IMR-90 (cell line): ENCODE results near the gene MROH7. TPM values are rescaled to one million over a fixed set of nuclear protein-coding genes. Genes with fewer than 3 reads are reported as not detected.

ENCODE experiments used
- ATAC-seq: fragments of 200-7000 bp; cut with Tn5 transposase; 2 replicates; pipeline ENCODE4 v1.9.1; 2020; ENCODE audit warnings: low read depth, mild to moderate bottlenecking, moderate library complexity
- BruUV-seq: library from RNA; stranded (reverse); fragments of 400-500 nt; replicated peaks from 2 replicates; lab custom pipeline; 2021; lab: Mats Ljungman, UMichigan
- CTCF ChIA-PET: fragments of 300-600 bp; formaldehyde crosslinking; extraction: SDS; loops from one replicate; lab custom pipeline; 2021; ENCODE audit warnings: antibody characterized with exemption; lab: Yijun Ruan, JAX
- POLR2A ChIA-PET: fragments of 300-600 bp; sonication (Branson Sonifier 250); formaldehyde crosslinking; loops from one replicate; lab custom pipeline; 2022; ENCODE audit warnings: antibody characterized with exemption; ENCODE audit not compliant: unreplicated experiment; lab: Charles Lee
- DNase-seq: peaks from one replicate; pipeline ENCODE4 v3.0.0; 2013
- H2AFZ ChIP-seq: replicated peaks from 2 replicates; pipeline ENCODE3; 2013; ENCODE audit warnings: low read length, mild to moderate bottlenecking; ENCODE audit not compliant: poor library complexity
- H2AK5ac ChIP-seq: 2 replicates; pipeline ENCODE4 v1.6.1; 2013; ENCODE audit warnings: low read depth, low read length, inconsistent platforms
- H2AK9ac ChIP-seq: replicated peaks from 2 replicates; pipeline ENCODE3; 2013; ENCODE audit warnings: mild to moderate bottlenecking, low read depth, low read length, moderate library complexity; ENCODE audit not compliant: poor library complexity
- H2BK120ac ChIP-seq: 2 replicates; pipeline ENCODE4 v1.6.1; 2013; ENCODE audit warnings: low read depth, low read length, inconsistent platforms
- H2BK15ac ChIP-seq: 3 replicates; pipeline ENCODE4 v1.6.1; 2013; ENCODE audit warnings: low read depth, low read length, inconsistent platforms
- H2BK20ac ChIP-seq: 2 replicates; pipeline ENCODE4 v1.6.1; 2013; ENCODE audit warnings: low read depth, mild to moderate bottlenecking, inconsistent platforms, low read length, moderate library complexity
- H2BK5ac ChIP-seq: 2 replicates; pipeline ENCODE4 v1.6.1; 2013; ENCODE audit warnings: mild to moderate bottlenecking, low read depth, low read length, inconsistent platforms; ENCODE audit not compliant: poor library complexity, severe bottlenecking
- H3K14ac ChIP-seq: replicated peaks from 2 replicates; pipeline ENCODE4 v1.6.1; 2013; ENCODE audit warnings: low read depth, low read length, inconsistent platforms
- H3K18ac ChIP-seq: 2 replicates; pipeline ENCODE4 v1.6.1; 2013; ENCODE audit warnings: low read depth, low read length, control low read depth
- H3K23ac ChIP-seq: 2 replicates; pipeline ENCODE4 v1.6.1; 2013; ENCODE audit warnings: low read depth, low read length, inconsistent platforms
- H3K27ac ChIP-seq: 2 replicates; pipeline ENCODE4 v1.5.1; 2013; ENCODE audit warnings: mild to moderate bottlenecking, control low read depth, low read length; ENCODE audit not compliant: insufficient read depth
- H3K27me3 ChIP-seq: 2 replicates; pipeline ENCODE4 v1.6.1; 2013; ENCODE audit warnings: low read length; ENCODE audit not compliant: control insufficient read depth, insufficient read depth
- H3K36me3 ChIP-seq: 2 replicates; pipeline ENCODE4 v1.6.1; 2013; ENCODE audit warnings: low read length, mixed read lengths; ENCODE audit not compliant: control insufficient read depth, insufficient read depth
- H3K4ac ChIP-seq: 2 replicates; pipeline ENCODE4 v1.6.1; 2013; ENCODE audit warnings: low read depth, low read length, inconsistent platforms
- H3K4me1 ChIP-seq: 2 replicates; pipeline ENCODE4 v1.6.1; 2013; ENCODE audit warnings: low read length, mixed read lengths; ENCODE audit not compliant: control insufficient read depth, insufficient read depth
- H3K4me2 ChIP-seq: 2 replicates; pipeline ENCODE4 v1.6.1; 2013; ENCODE audit warnings: low read depth, mild to moderate bottlenecking, control low read depth, low read length, moderate library complexity
- H3K4me3 ChIP-seq: 2 replicates; pipeline ENCODE4 v1.5.1; 2013; ENCODE audit warnings: low read depth, mild to moderate bottlenecking, control low read depth, low read length, moderate library complexity; ENCODE audit not compliant: insufficient read depth
- H3K56ac ChIP-seq: 2 replicates; pipeline ENCODE4 v1.6.1; 2013; ENCODE audit warnings: low read length, inconsistent platforms; ENCODE audit not compliant: insufficient read depth; ENCODE audit errors: extremely low read depth
- H3K79me1 ChIP-seq, 2 experiments: 2 replicates each; pipeline ENCODE4 v1.6.1; 2013; ENCODE audit warnings: low read length in 2 of 2, inconsistent platforms in 1 of 2, low read depth in 1 of 2
- H3K9ac ChIP-seq: 2 replicates; pipeline ENCODE4 v1.6.1; 2013; ENCODE audit warnings: low read depth, low read length, control low read depth
- H3K9me1 ChIP-seq: 2 replicates; pipeline ENCODE4 v1.6.1; 2013; ENCODE audit warnings: low read length, inconsistent platforms; ENCODE audit not compliant: insufficient read depth
- H3K9me3 ChIP-seq: 2 replicates; pipeline ENCODE4 v1.6.1; 2013; ENCODE audit warnings: low read length; ENCODE audit not compliant: control insufficient read depth, insufficient read depth
- H4K20me1 ChIP-seq: 2 replicates; pipeline ENCODE4 v1.6.1; 2013; ENCODE audit warnings: low read length, inconsistent platforms; ENCODE audit not compliant: insufficient read depth
- H4K5ac ChIP-seq: 2 replicates; pipeline ENCODE4 v1.6.1; 2013; ENCODE audit warnings: mild to moderate bottlenecking, low read depth, low read length, control low read depth
- H4K8ac ChIP-seq, 2 experiments: 2 replicates each; pipeline ENCODE4 v1.6.1; 2013; ENCODE audit warnings: low read depth in 2 of 2, low read length in 2 of 2, control low read depth in 1 of 2, inconsistent platforms in 1 of 2
- H4K91ac ChIP-seq: 2 replicates; pipeline ENCODE4 v1.6.1; 2013; ENCODE audit warnings: low read depth, low read length, inconsistent platforms; ENCODE audit not compliant: insufficient read depth
- CHD1 ChIP-seq: IDR thresholded peaks from 2 replicates; pipeline ENCODE4 v1.6.1; 2012; ENCODE audit warnings: low read depth, low read length, improper control_type of control experiment
- NFE2L2 ChIP-seq: fragments of 150-350 bp; IDR thresholded peaks from 2 replicates; pipeline ENCODE4 v1.6.1; 2016; ENCODE audit warnings: low read depth, mild to moderate bottlenecking, low read length
- WGBS, 2 experiments: methylation state at CpG; one replicate each; pipeline versions ENCODE4 v1.1.5 to v1.1.7; 2013; ENCODE audit warnings: missing lambda C conversion rate in 2 of 2; ENCODE audit not compliant: insufficient read length in 1 of 2; ENCODE audit errors: extremely low coverage in 2 of 2; 5-methylcytosine and 5-hydroxymethylcytosine counted together
- dilution Hi-C: fragments of 300-500 bp; cut with HindIII; formaldehyde crosslinking; loops from one replicate; pipeline ENCODE4 v1.14.3; 2018; ENCODE audit warnings: low sequenced_read_pairs; ENCODE audit not compliant: unreplicated experiment
- in situ Hi-C: fragments of 300-500 bp; cut with MboI; formaldehyde crosslinking; loops from 3 replicates; pipeline ENCODE4 v1.14.3; 2019; ENCODE audit warnings: low sequenced_read_pairs, inconsistent platforms, mixed read lengths
- intact Hi-C: fragments of 100-400 bp; cut with micrococcal nuclease; formaldehyde crosslinking; loops from 2 replicates; pipeline ENCODE4 v1.10.0; 2022
- polyA plus RNA-seq, 3 experiments: library from polyadenylated mRNA; depleted of rRNA; stranded (reverse); fragments of >200 nt; gene quantifications; 2 replicates each; pipeline ENCODE4 v1.2.3, GENCODE V29; 2012; ENCODE audit warnings: low replicate concordance in 1 of 3
- total RNA-seq: library from RNA; depleted of rRNA; stranded (reverse); fragments of >200 nt; gene quantifications from 2 replicates; pipeline ENCODE4 v1.2.3, GENCODE V29; 2012

MROH7 gene
- total and polyA plus RNA-seq, 2 of the 4 experiments (the other 2 are of a cell fraction), result not detected

DNA sequence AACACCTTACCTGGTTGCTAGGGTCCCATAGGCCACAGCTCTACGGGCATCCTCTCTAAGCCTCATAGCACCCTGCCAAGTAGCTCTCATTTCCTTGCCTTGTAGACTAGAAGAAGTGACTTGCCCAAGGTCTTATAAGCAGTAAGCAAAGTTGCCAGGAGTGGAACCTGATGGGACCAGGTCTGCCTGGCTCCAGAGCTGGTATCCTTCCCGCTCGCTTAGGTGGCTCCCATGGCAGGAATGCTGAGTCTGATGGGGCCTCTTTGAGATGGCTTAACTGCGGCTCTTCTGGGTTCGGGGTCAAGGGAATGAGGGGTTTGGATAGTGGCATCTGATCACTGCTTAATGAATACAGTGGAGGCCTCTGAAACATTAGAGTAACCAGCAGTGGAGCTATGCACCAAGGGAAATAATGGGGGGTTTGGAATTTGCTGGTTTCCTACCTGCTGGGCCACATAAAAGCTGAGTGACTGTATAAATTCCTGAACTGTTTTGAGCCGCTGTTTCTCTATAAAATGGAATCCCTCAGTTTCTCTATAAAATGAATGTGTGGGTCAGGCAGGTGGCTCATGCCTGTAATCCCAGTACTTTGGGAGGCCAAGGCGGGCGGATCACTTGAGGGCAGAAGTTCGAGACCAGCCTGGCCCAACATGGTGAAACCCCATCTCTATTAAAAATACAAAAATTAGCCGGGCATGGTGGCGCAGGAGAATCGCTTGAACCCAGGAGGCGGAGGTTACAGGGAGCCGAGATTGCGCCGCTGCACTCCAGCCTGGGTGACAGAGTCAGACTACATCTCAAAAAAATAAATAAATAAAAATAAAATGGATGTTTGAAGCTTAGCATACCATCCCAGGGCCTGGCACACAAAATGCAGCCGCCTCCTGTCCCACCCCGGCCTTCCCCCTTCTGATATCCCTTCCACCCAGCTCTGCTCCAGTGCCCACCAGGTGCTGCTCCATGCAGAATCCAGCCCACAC, 30.7 kb upstream of the MROH7 start (continued):
- TF ChIP-seq CHD1, result no peak

DNA sequence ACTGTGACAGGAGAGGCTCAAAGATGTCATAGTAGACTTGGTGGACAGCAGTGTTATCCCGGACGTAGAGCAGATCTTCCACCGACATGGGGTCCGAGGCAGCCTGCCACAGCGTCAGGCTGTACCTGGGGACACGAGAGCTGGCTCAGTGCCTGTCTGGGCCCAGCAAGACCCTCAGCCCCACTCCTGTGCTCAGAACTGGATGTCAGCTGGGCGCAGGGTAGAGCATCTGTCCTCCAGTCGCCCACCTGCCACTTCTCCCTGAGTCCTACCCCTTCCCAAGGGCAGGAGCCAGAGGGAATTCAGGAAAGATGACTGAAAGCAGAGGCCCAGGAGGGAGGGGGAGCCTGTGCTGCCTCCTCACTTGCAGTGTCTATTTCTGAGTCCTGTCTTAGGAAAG, 30.0 kb upstream of the MROH7 start:
- in situ Hi-C loops (no loop called here), dilution Hi-C loops (no loop called here), intact Hi-C loops (no loop called here)
- H4K91ac ChIP-seq, result no peak overlapping the region
- no peak overlapping the region for H3K27ac ChIP-seq
- BruUV-seq, result no TSS peak
- no peak for TF ChIP-seq NFE2L2
- no peaks in the 10 kb centered on the region for H3K4me1 ChIP-seq
- H3K27me3 ChIP-seq, result peaks cover 12% of the 10 kb centered on the region
- no peak overlapping the region for H3K56ac ChIP-seq
- H3K4ac ChIP-seq, result no peak overlapping the region
- H2AFZ ChIP-seq, result no peak overlapping the region
- H3K4me2 ChIP-seq, result no peak overlapping the region
- H2BK120ac ChIP-seq, result no peak overlapping the region
- no peak overlapping the region for H2BK15ac ChIP-seq
- H3K23ac ChIP-seq, result no peak overlapping the region
- no peak overlapping the region for H3K18ac ChIP-seq
- H3K9ac ChIP-seq, result no peak overlapping the region
- H4K5ac ChIP-seq, result no peak overlapping the region
- DNase-seq (no peak), ATAC-seq (no peak)
- 91% methylated on average over 5 of the region's 8 CpGs; no CpG with 5 or more reads in 1 of the 2 experiments for WGBS, 2 experiments
- no peaks in the 10 kb centered on the region for H3K9me3 ChIP-seq
- no peaks in the 10 kb centered on the region for H4K20me1 ChIP-seq
- no peaks in the 10 kb centered on the region for H3K9me1 ChIP-seq
- no peaks in the 10 kb centered on the region for H3K79me1 ChIP-seq
- no peaks in the 10 kb centered on the region for H3K36me3 ChIP-seq
- ChIA-PET POLR2A (no interaction called here), CTCF (interaction anchor here (0.6 kb wide), 1 partner anchor 27 kb away, joined by 3 read pairs; no protein-coding TSS in a partner anchor)
- no peak overlapping the region for H2AK5ac ChIP-seq
- no peak overlapping the region for H3K14ac ChIP-seq
- no peak overlapping the region for H4K8ac ChIP-seq
- no peak overlapping the region for H2BK20ac ChIP-seq
- no peak overlapping the region for H3K4me3 ChIP-seq
- no peak overlapping the region for H2AK9ac ChIP-seq
- H2BK5ac ChIP-seq, result no peak overlapping the region
